ENCODE results near the gene SLC27A4.

Gene SLC27A4

DNA sequence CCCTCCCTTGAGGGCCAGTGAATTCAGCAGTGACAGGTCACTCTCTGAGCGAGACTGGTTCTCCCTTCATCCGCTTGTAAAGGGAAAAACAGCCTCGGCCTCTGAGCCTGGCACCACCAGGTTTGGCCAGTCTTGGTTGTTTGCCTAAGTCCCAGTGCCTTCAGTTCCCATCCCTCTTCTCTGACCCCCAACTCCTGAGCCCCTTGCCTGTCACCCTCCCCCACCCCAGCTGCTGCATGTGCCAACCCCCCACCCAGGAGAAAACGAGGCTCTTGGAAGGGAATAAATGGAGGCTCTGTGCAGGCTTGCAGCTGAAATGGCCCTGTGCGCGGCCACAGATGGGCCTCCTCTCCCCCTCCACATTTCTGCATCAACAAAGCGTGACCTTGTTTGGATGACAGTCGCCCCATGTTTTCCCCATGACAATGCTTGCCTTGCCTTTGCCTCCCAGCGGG is 33.9 kb downstream of the SLC27A4 start:
- H3K27ac ChIP-seq, result no peak overlapping the region
- TF ChIP-seq ZFX (IDR thresholded peaks at IDR 0.05; ENCODE audit: borderline replicate concordance), result no peak
- TF ChIP-seq, protein P1, sequence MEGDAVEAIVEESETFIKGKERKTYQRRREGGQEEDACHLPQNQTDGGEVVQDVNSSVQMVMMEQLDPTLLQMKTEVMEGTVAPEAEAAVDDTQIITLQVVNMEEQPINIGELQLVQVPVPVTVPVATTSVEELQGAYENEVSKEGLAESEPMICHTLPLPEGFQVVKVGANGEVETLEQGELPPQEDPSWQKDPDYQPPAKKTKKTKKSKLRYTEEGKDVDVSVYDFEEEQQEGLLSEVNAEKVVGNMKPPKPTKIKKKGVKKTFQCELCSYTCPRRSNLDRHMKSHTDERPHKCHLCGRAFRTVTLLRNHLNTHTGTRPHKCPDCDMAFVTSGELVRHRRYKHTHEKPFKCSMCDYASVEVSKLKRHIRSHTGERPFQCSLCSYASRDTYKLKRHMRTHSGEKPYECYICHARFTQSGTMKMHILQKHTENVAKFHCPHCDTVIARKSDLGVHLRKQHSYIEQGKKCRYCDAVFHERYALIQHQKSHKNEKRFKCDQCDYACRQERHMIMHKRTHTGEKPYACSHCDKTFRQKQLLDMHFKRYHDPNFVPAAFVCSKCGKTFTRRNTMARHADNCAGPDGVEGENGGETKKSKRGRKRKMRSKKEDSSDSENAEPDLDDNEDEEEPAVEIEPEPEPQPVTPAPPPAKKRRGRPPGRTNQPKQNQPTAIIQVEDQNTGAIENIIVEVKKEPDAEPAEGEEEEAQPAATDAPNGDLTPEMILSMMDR (IDR thresholded peaks at IDR 0.05), result no peak

DNA sequence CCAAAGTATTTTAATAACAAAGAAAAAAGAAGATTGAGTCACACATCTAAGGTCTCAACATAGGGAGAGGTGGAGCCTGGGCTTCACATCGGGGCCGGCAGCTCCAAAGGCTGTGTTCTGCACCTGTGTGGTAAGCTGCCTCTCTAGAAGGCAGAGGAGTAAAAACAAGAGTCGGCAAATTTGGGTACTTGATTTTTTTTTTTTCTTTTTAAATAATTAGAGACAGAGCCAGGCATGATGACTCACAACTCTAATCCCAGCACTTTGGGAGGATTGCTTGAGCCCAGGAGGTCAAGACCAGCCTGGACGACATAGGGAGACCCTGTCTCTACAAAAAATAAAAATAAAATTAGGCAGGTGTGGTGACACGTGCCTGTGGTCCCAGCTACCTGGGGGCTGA is 35.5 kb downstream of the SLC27A4 start:
- no peak overlapping the region for H3K27ac ChIP-seq
- TF ChIP-seq ZFX (IDR thresholded peaks at IDR 0.05; ENCODE audit: borderline replicate concordance), result no peak
- TF ChIP-seq, protein P1 (IDR thresholded peaks at IDR 0.05), result no peak

DNA sequence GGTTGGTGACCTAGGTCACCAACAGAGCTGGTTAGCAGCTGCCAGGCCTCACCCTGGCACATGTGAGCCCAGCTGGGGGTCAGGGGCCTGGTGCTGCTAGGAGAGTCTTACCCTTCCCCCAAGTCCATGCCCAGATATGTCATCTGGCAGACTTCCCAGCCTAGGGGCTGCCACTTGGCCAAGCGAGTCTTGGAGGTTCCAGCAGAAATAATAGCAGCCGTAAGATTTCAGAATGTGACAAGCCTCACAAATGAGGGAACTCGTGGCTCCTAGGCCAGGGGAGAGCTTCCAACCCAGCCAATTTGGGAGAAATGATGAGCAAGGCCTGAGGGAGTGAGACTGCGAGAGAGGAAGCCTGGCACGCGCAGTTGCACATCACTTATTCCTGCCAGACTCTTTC is 41.9 kb downstream of the SLC27A4 start:
- no peak overlapping the region for H3K27ac ChIP-seq
- no peak for TF ChIP-seq ZFX (IDR thresholded peaks at IDR 0.05; ENCODE audit: borderline replicate concordance)
- TF ChIP-seq, protein P1 (IDR thresholded peaks at IDR 0.05), result no peak

DNA sequence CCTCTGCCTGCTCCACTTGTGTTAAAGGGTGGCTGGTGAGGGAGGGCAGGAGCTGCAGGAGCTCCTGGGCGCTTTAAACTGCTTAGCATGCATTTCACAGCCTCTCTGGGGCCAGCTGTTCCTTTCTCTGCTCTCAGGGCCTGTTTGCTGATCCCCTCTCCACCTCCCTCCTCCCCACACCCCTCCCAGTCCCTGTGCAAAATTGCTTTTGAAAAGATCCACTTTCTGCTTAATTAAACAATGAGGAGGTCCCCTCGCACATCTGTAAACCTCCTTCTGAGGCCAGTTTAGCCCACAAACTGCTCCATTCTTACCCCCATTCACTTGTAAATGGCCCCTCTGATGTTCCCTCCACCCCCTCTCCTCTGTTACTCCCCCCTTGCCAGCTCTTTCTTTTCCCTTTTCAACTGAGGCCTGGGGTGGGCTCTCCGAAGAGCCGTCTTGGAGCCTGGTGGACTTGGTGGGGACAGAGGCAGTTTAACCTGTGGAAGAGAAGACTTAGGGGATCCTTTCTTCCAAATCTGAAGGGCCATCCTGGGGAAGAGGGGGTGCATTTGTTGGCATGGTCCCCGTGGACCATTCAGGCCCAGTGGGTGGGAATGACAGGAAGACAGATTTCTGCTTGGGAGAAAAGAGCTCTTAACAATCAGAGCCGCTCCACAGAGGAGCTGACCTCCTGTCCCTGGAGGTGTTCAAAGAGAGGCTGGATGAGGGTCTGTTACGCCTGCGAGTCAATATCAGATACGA is 42.9 kb downstream of the SLC27A4 start:
- TF ChIP-seq, protein P1 (IDR thresholded peaks at IDR 0.05), result no peak
- TF ChIP-seq ZFX (IDR thresholded peaks at IDR 0.05; ENCODE audit: borderline replicate concordance), result no peak
- no peak overlapping the region for H3K27ac ChIP-seq

DNA sequence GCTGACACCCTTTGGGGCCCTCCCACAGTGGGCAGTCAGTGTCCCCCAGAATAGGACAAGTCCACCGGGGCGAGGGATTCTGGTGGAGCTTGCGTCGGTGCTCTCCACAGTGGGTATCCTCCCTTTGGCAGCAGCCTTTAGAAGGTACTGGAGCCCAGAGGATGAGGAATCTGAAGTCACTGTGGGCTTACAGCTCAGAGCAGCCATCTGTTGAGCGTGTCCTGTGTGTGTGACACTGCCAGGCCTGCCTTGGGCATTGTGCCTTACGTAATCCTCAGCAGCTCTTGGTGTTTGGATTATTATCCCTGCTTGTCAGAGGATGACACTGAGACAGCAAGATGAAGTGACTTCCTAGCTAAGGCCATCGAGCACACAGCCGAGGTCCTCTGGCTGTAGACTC is 43.5 kb downstream of the SLC27A4 start:
- no peak for TF ChIP-seq ZFX (IDR thresholded peaks at IDR 0.05; ENCODE audit: borderline replicate concordance)
- TF ChIP-seq, protein P1 (IDR thresholded peaks at IDR 0.05), result no peak

DNA sequence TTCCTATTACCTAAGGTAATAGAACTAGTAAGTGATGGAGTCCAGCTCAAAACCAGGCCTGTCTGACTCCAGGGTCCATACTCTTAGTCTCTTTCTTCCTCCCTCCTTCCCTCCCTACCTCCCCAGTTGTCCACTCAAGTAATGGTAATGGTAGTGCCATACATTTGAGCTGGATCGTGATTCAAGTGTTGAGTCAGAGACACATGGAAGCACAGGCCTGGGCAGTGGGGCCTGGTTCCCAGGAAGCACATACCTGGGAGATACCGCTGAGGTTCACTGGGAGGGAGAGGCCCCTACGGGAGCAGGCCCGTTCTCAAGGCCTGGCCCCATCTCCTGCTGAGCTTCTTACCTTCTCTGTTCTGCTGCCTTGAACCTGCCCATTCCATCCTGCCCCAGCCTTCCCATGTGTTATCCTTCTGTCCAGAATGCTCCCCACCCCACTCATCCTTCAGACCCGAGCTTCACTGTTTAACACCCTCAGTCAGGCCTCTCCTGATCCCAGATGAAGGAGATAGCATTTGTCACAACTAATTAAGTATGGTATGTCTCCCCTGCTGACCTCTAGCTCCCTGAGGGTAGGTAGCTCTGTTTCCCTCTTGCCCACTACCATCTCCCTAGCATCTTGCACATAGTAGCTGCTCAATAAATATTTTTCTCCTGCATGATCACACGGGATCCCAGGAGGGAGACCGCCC is 44.6 kb downstream of the SLC27A4 start:
- no peak overlapping the region for H3K27ac ChIP-seq
- TF ChIP-seq, protein P1 (IDR thresholded peaks at IDR 0.05), result no peak
- TF ChIP-seq ZFX (IDR thresholded peaks at IDR 0.05; ENCODE audit: borderline replicate concordance), result no peak

More for the DNA sequence above, 43.5 kb downstream of the SLC27A4 start:
- no peak overlapping the region for H3K27ac ChIP-seq
